Measurements from ENCODE around the gene C15orf39.

Gene C15orf39

DNA sequence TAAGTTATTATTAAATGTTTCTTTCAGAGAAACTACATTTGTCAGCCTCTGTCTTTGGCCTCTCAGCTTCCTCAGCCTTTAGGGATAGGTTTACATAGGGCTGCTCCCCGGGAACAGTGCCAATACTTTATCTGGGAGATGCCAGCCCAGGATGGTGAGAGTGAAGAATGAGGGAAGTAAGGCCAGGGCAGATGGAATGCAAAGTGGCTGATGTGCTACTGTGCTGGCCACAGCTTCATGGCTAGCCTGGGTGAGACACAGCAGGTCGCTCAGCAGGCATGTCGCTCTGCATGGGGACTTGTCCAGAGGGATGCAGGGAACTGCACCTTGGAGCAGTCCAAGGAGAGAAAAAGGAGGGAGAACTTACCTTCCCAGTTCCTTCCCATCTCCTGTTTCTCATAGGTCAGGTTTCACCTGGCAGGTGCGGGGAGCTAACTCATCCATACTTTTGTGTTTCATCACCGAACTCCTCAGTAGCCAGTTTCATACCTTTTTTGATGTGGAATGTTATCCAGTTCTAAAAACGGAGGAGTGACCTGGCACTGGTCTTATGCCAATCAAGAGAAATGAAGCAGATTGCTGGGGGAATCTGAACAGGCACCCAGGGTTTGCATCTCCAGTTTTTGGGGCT is 30.9 kb upstream of the C15orf39 start:
- no peak overlapping the region for H2AFZ ChIP-seq (ENCODE audit: low read depth, low read length, severe bottlenecking)
- TF ChIP-seq EZH2phosphoT487 (conservative IDR thresholded peaks at IDR 0.05; ENCODE audit: low read length), result no peak
- TF ChIP-seq, protein P1, sequence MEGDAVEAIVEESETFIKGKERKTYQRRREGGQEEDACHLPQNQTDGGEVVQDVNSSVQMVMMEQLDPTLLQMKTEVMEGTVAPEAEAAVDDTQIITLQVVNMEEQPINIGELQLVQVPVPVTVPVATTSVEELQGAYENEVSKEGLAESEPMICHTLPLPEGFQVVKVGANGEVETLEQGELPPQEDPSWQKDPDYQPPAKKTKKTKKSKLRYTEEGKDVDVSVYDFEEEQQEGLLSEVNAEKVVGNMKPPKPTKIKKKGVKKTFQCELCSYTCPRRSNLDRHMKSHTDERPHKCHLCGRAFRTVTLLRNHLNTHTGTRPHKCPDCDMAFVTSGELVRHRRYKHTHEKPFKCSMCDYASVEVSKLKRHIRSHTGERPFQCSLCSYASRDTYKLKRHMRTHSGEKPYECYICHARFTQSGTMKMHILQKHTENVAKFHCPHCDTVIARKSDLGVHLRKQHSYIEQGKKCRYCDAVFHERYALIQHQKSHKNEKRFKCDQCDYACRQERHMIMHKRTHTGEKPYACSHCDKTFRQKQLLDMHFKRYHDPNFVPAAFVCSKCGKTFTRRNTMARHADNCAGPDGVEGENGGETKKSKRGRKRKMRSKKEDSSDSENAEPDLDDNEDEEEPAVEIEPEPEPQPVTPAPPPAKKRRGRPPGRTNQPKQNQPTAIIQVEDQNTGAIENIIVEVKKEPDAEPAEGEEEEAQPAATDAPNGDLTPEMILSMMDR (IDR thresholded peaks at IDR 0.05; ENCODE audit: insufficient read depth, low read length, poor library complexity, severe bottlenecking), result no peak
- H4K20me1 ChIP-seq (ENCODE audit: low read depth, low read length), result no peaks in the 10 kb centered on the region
- no peaks in the 10 kb centered on the region for H3K79me2 ChIP-seq (ENCODE audit: insufficient read depth, low read length)
- H3K4me2 ChIP-seq (ENCODE audit: low read depth, low read length, poor library complexity, severe bottlenecking), result no peak overlapping the region
- no peaks in the 10 kb centered on the region for H3K27me3 ChIP-seq (ENCODE audit: low read length)
- H3K9me2 ChIP-seq (replicated peaks; ENCODE audit: insufficient read depth, low read length), result no peaks in the 10 kb centered on the region
- H3K4me3 ChIP-seq (ENCODE audit: insufficient read depth, low read length, poor library complexity, severe bottlenecking), result no peak overlapping the region
- H3F3A ChIP-seq (ENCODE audit: insufficient read depth), result no peaks in the 10 kb centered on the region
- no peak overlapping the region for H3K9ac ChIP-seq (ENCODE audit: low read length)
- no peaks in the 10 kb centered on the region for H3K9me3 ChIP-seq (ENCODE audit: insufficient read depth, low read length)
- H3K27ac ChIP-seq (ENCODE audit: low read depth, low read length), result no peak overlapping the region
- no peaks in the 10 kb centered on the region for H3K36me3 ChIP-seq (ENCODE audit: low read length)

DNA sequence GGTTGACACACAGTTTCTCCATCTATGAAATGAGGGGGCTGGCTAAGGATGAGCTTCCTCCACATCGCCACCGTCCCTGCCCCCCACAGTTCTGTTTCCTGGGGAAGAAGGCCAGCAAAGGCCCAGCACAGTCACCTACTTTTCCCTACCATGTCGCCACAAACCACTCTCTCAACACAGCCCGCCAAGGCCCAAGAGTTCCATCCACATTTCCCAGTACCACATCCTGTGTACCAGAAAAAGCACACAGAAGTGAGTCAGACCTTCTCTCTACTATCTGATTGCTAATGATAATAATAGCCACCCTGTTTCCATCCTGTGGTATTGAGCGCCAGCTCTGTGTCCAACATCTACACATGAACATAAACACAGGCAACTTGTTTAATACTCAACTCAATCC is 30.3 kb upstream of the C15orf39 start:
- TF ChIP-seq EZH2phosphoT487 (conservative IDR thresholded peaks at IDR 0.05; ENCODE audit: low read length), result no peak
- TF ChIP-seq, protein P1 (IDR thresholded peaks at IDR 0.05; ENCODE audit: insufficient read depth, low read length, poor library complexity, severe bottlenecking), result no peak

DNA sequence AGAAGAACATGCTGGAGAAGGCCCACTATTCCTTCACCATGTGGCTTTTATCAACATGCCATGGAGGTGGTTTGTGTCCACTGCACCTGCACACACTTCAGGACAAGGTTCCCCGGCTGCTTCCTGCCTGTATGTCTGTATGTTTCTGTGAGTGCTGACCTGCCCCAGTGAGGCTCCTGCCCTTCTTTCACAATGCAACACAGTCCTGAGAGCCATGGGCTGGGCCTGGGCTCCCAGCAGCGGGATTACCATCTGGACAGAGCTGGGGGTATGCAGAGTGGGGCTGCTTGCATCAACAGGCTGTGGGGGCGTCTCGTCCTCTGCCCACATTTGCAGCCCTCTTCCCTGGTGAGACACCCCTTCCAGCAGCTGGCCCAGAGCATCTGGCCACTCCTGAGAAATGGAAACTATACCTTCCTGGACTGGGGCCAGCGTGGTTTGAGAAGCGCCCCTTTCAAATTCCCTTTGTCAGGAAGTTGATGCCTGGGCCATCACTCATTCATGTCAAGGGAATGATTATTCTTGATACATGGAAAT is 29.3 kb upstream of the C15orf39 start:
- TF ChIP-seq EZH2phosphoT487 (conservative IDR thresholded peaks at IDR 0.05; ENCODE audit: low read length), result no peak
- TF ChIP-seq, protein P1 (IDR thresholded peaks at IDR 0.05; ENCODE audit: insufficient read depth, low read length, poor library complexity, severe bottlenecking), result no peak
- Histone ChIP-seq H4K20me1 (ENCODE audit: low read depth, low read length) (no peaks in the 10 kb centered on the region), H3K27ac (ENCODE audit: low read depth, low read length) (no peak overlapping the region), H3K9me3 (ENCODE audit: insufficient read depth, low read length) (no peaks in the 10 kb centered on the region), H2AFZ (ENCODE audit: low read depth, low read length, severe bottlenecking) (no peak overlapping the region), H3K9me2 (replicated peaks; ENCODE audit: insufficient read depth, low read length) (no peaks in the 10 kb centered on the region), H3K27me3 (ENCODE audit: low read length) (no peaks in the 10 kb centered on the region), H3K36me3 (ENCODE audit: low read length) (no peaks in the 10 kb centered on the region), H3K4me2 (ENCODE audit: low read depth, low read length, poor library complexity, severe bottlenecking) (no peak overlapping the region), H3K4me3 (ENCODE audit: insufficient read depth, low read length, poor library complexity, severe bottlenecking) (no peak overlapping the region), H3K79me2 (ENCODE audit: insufficient read depth, low read length) (no peaks in the 10 kb centered on the region), H3K9ac (ENCODE audit: low read length) (no peak overlapping the region), H3F3A (ENCODE audit: insufficient read depth) (no peaks in the 10 kb centered on the region)

More for the DNA sequence above, 30.3 kb upstream of the C15orf39 start:
- no peaks in the 10 kb centered on the region for H3K9me2 ChIP-seq (replicated peaks; ENCODE audit: insufficient read depth, low read length)
- H3K79me2 ChIP-seq (ENCODE audit: insufficient read depth, low read length), result no peaks in the 10 kb centered on the region
- H3K27me3 ChIP-seq (ENCODE audit: low read length), result no peaks in the 10 kb centered on the region
- H3K27ac ChIP-seq (ENCODE audit: low read depth, low read length), result no peak overlapping the region
- no peak overlapping the region for H3K9ac ChIP-seq (ENCODE audit: low read length)
- H4K20me1 ChIP-seq (ENCODE audit: low read depth, low read length), result no peaks in the 10 kb centered on the region
- H3K36me3 ChIP-seq (ENCODE audit: low read length), result no peaks in the 10 kb centered on the region
- no peak overlapping the region for H2AFZ ChIP-seq (ENCODE audit: low read depth, low read length, severe bottlenecking)
- H3K9me3 ChIP-seq (ENCODE audit: insufficient read depth, low read length), result no peaks in the 10 kb centered on the region
- no peaks in the 10 kb centered on the region for H3F3A ChIP-seq (ENCODE audit: insufficient read depth)
- H3K4me2 ChIP-seq (ENCODE audit: low read depth, low read length, poor library complexity, severe bottlenecking), result no peak overlapping the region
- H3K4me3 ChIP-seq (ENCODE audit: insufficient read depth, low read length, poor library complexity, severe bottlenecking), result no peak overlapping the region

Measured in SU-DHL-6 (cell line).